ENCODE results near the gene DUSP2. TPM values are rescaled to one million over a fixed set of nuclear protein-coding genes. Genes with fewer than 3 reads are reported as not detected.

Gene DUSP2
- total and polyA plus RNA-seq, 10 of the 15 experiments (the other 5 are each of a cell fraction or from before 2014, with no cell fraction given) = 9.7 to 212 (median 57.2) TPM

DNA sequence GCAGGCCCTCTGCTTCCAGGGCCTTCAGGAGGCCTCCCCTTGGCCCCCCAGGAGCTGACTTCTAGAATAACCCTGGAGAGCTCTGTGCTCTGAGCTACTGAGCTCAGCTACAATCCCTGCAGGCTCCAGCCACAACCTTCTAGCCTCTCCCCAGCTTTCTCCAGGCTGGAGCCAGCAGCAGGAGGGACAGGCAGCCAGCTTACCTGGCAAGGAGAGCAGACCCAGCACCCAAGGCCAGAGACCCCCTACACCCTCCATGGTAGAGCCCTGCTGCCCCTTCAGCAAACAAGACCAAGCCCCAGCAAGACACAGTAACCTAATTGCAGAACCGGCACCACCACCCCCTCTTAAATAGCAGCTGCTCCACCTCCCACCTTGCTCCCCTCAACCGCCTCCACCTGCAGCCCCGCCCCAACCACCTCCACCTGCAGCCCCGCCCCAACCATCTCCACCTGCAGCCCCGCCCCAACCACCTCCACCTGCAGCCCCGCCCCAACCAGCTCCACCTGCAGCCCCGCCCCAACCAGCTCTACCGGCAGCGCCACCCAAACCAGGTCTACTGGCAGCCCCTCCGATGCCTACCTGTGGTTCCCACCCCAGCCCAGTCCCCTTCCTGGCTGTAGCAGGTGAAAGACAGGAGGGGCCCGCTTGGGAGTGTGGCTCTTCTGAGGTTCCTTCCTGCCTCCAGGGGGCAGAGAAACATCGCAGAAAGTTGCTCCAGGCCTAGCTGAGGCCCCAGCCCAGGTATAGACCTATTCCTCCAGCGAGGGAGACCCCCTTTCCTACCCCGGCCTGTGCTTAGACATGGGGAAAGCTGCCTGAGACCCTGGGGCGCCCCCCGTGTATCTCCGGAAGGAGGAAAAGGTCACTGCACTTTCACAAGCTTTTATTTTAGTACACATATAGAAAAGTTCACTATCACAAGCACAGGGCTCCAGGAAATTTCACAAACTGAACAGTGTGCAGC, 6.8 kb downstream of the DUSP2 start, which contains the start of gene ASTL (continued):
- TF ChIP-seq, protein P1, sequence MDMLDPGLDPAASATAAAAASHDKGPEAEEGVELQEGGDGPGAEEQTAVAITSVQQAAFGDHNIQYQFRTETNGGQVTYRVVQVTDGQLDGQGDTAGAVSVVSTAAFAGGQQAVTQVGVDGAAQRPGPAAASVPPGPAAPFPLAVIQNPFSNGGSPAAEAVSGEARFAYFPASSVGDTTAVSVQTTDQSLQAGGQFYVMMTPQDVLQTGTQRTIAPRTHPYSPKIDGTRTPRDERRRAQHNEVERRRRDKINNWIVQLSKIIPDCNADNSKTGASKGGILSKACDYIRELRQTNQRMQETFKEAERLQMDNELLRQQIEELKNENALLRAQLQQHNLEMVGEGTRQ (IDR thresholded peaks at IDR 0.05; ENCODE audit: borderline replicate concordance, low read depth, low read length) = no peak
- TF ChIP-seq EZH2 (IDR thresholded peaks at IDR 0.05; ENCODE audit: borderline replicate concordance, control insufficient read depth, low read depth, low read length) = no peak
- TF ChIP-seq YBX1 (IDR thresholded peaks at IDR 0.05) = no peak
- TF ChIP-seq, protein P2, sequence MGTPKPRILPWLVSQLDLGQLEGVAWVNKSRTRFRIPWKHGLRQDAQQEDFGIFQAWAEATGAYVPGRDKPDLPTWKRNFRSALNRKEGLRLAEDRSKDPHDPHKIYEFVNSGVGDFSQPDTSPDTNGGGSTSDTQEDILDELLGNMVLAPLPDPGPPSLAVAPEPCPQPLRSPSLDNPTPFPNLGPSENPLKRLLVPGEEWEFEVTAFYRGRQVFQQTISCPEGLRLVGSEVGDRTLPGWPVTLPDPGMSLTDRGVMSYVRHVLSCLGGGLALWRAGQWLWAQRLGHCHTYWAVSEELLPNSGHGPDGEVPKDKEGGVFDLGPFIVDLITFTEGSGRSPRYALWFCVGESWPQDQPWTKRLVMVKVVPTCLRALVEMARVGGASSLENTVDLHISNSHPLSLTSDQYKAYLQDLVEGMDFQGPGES (IDR thresholded peaks at IDR 0.05) = no peak
- TF ChIP-seq, protein P3, sequence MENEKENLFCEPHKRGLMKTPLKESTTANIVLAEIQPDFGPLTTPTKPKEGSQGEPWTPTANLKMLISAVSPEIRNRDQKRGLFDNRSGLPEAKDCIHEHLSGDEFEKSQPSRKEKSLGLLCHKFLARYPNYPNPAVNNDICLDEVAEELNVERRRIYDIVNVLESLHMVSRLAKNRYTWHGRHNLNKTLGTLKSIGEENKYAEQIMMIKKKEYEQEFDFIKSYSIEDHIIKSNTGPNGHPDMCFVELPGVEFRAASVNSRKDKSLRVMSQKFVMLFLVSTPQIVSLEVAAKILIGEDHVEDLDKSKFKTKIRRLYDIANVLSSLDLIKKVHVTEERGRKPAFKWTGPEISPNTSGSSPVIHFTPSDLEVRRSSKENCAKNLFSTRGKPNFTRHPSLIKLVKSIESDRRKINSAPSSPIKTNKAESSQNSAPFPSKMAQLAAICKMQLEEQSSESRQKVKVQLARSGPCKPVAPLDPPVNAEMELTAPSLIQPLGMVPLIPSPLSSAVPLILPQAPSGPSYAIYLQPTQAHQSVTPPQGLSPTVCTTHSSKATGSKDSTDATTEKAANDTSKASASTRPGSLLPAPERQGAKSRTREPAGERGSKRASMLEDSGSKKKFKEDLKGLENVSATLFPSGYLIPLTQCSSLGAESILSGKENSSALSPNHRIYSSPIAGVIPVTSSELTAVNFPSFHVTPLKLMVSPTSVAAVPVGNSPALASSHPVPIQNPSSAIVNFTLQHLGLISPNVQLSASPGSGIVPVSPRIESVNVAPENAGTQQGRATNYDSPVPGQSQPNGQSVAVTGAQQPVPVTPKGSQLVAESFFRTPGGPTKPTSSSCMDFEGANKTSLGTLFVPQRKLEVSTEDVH (IDR thresholded peaks at IDR 0.05; ENCODE audit: low read depth, partially characterized antibody) = peak; percentile 54
- TF ChIP-seq, protein P4, sequence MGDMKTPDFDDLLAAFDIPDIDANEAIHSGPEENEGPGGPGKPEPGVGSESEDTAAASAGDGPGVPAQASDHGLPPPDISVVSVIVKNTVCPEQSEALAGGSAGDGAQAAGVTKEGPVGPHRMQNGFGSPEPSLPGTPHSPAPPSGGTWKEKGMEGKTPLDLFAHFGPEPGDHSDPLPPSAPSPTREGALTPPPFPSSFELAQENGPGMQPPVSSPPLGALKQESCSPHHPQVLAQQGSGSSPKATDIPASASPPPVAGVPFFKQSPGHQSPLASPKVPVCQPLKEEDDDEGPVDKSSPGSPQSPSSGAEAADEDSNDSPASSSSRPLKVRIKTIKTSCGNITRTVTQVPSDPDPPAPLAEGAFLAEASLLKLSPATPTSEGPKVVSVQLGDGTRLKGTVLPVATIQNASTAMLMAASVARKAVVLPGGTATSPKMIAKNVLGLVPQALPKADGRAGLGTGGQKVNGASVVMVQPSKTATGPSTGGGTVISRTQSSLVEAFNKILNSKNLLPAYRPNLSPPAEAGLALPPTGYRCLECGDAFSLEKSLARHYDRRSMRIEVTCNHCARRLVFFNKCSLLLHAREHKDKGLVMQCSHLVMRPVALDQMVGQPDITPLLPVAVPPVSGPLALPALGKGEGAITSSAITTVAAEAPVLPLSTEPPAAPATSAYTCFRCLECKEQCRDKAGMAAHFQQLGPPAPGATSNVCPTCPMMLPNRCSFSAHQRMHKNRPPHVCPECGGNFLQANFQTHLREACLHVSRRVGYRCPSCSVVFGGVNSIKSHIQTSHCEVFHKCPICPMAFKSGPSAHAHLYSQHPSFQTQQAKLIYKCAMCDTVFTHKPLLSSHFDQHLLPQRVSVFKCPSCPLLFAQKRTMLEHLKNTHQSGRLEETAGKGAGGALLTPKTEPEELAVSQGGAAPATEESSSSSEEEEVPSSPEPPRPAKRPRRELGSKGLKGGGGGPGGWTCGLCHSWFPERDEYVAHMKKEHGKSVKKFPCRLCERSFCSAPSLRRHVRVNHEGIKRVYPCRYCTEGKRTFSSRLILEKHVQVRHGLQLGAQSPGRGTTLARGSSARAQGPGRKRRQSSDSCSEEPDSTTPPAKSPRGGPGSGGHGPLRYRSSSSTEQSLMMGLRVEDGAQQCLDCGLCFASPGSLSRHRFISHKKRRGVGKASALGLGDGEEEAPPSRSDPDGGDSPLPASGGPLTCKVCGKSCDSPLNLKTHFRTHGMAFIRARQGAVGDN (IDR thresholded peaks at IDR 0.05) = peak; percentile 32; the same call in 1 of the 2 replicates
- TF ChIP-seq SRF (IDR thresholded peaks at IDR 0.05; ENCODE audit: low read depth in 2 of 2, low read length in 2 of 2) = no peak
- TF ChIP-seq, protein P5, sequence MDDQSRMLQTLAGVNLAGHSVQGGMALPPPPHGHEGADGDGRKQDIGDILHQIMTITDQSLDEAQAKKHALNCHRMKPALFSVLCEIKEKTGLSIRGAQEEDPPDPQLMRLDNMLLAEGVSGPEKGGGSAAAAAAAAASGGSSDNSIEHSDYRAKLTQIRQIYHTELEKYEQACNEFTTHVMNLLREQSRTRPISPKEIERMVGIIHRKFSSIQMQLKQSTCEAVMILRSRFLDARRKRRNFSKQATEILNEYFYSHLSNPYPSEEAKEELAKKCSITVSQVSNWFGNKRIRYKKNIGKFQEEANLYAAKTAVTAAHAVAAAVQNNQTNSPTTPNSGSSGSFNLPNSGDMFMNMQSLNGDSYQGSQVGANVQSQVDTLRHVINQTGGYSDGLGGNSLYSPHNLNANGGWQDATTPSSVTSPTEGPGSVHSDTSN (IDR thresholded peaks at IDR 0.05; ENCODE audit: insufficient replicate concordance, low read depth, low read length) = peak; percentile 55
- peak; percentile 63; the same call in 1 of the 2 replicates for TF ChIP-seq SMARCA5 (IDR thresholded peaks at IDR 0.05)
- TF ChIP-seq NBN (IDR thresholded peaks at IDR 0.05) = 0 out of 2 replicates have a peak, but pooled peaks have one; percentile 41
- TF ChIP-seq, protein P6, sequence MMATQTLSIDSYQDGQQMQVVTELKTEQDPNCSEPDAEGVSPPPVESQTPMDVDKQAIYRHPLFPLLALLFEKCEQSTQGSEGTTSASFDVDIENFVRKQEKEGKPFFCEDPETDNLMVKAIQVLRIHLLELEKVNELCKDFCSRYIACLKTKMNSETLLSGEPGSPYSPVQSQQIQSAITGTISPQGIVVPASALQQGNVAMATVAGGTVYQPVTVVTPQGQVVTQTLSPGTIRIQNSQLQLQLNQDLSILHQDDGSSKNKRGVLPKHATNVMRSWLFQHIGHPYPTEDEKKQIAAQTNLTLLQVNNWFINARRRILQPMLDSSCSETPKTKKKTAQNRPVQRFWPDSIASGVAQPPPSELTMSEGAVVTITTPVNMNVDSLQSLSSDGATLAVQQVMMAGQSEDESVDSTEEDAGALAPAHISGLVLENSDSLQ (IDR thresholded peaks at IDR 0.05) = no peak
- TF ChIP-seq ATF7 (IDR thresholded peaks at IDR 0.05; ENCODE audit: low read depth) = no peak

Data from GM12878 (cell line).